Adipocyte (in vitro differentiated cells): ENCODE results near the gene SLC9A9.
A peak's percentile ranks its signal among the peaks of the same experiment; 100 is the strongest.
"Not testable (repeated sequence)": the region's sequence is repeated elsewhere in the genome, so short reads cannot be mapped to it uniquely, and the experiment has no call there.

Experiments
- DNase-seq: peaks from one replicate; pipeline ENCODE4 v3.0.0-alpha.2; 2015; ENCODE audit warnings: low read depth
- H3K27me3 ChIP-seq: replicated peaks from 2 replicates; pipeline ENCODE4 v1.7.0; 2013; ENCODE audit warnings: mild to moderate bottlenecking, low read length, moderate library complexity; ENCODE audit not compliant: control insufficient read depth, insufficient read depth
- H3K36me3 ChIP-seq: 2 replicates; pipeline ENCODE4 v1.7.0; 2013; ENCODE audit warnings: low read length, mild to moderate bottlenecking, moderate library complexity; ENCODE audit not compliant: control insufficient read depth, insufficient read depth, severe bottlenecking
- H3K4me1 ChIP-seq: 2 replicates; pipeline ENCODE4 v1.7.0; 2013; ENCODE audit warnings: mild to moderate bottlenecking, low read length, moderate library complexity; ENCODE audit not compliant: control insufficient read depth, insufficient read depth
- H3K4me3 ChIP-seq: 2 replicates; pipeline ENCODE4 v1.7.0; 2013; ENCODE audit warnings: mild to moderate bottlenecking, low read length, moderate library complexity
- H3K9ac ChIP-seq: 2 replicates; pipeline ENCODE4 v1.7.0; 2013; ENCODE audit warnings: mild to moderate bottlenecking, low read length, moderate library complexity
- H3K9me3 ChIP-seq: 2 replicates; pipeline ENCODE4 v1.7.0; 2013; ENCODE audit warnings: mild to moderate bottlenecking, low read length, moderate library complexity; ENCODE audit not compliant: control insufficient read depth

The SLC9A9 gene

DNA sequence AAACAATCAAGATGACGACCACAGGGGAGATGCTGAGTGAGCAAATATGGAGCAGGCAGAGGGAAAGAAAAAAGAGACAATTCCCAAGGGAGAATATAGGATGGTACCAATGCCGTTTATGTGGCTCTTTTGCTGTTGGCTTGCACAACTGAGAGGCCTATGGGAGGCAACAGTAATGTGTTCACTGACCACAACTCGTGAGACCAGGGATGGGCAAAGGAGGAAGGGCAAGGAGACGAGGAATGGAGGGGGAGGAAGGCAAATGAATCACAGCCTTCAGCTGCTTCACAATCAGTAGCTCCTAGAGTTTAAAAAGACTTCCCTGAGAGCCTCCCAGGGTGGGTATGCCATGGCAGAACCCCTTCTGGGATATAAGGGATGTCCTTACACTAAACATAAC is 131.5 kb downstream of the SLC9A9 start:
- Histone ChIP-seq H3K36me3 (no peaks in the 10 kb centered on the region), H3K9ac (no peak overlapping the region), H3K4me1 (no peaks in the 10 kb centered on the region), H3K9me3 (no peaks in the 10 kb centered on the region), H3K27me3 (no peaks in the 10 kb centered on the region), H3K4me3 (no peak overlapping the region)
- peak; percentile 7 for DNase-seq

DNA sequence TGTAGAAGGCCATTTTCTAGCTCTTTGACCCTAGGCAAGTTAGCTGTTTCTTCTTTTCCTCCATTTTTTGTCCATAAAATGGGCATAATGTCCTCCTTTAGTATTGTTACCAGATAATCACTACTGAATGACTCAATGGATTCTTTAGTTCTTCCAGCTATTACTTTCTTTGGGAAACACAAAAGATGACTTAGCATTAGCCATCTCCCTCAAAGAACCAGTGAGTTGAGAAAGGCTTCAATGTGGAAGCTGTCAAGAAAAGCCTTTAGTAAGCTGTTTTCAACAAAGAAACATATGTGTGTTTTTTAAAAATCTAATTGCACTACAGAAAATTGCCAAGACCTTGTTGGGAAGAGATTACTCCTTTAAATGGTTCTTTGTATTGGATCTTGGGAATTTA is 135.7 kb downstream of the SLC9A9 start:
- Histone ChIP-seq H3K4me1 (no peaks in the 10 kb centered on the region), H3K9ac (no peak overlapping the region), H3K9me3 (no peaks in the 10 kb centered on the region), H3K36me3 (no peaks in the 10 kb centered on the region), H3K27me3 (no peaks in the 10 kb centered on the region), H3K4me3 (no peak overlapping the region)
- DNase-seq: no peak

DNA sequence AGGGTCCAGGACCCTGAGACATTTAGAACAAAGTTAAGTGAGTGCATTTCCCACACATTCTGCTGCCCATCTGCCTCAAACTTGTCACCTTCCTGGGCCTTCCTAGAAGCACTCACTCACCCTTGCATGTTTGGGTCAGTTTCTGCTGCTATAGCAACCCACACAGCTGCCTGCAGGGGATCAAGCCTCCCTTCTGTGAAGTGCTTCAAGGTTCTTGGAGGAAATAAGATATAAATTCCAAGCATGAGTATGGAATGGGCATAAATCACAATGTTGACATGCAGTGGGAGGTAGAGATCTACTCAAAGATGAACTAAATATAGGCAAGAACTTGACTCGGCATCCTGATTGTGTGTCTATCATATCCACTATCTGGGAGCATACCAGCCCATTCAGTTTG is 140.4 kb downstream of the SLC9A9 start:
- no peak overlapping the region for H3K4me3 ChIP-seq
- H3K36me3 ChIP-seq: no peaks in the 10 kb centered on the region
- DNase-seq: no peak
- no peaks in the 10 kb centered on the region for H3K9me3 ChIP-seq
- H3K4me1 ChIP-seq: no peaks in the 10 kb centered on the region
- no peaks in the 10 kb centered on the region for H3K27me3 ChIP-seq
- no peak overlapping the region for H3K9ac ChIP-seq

DNA sequence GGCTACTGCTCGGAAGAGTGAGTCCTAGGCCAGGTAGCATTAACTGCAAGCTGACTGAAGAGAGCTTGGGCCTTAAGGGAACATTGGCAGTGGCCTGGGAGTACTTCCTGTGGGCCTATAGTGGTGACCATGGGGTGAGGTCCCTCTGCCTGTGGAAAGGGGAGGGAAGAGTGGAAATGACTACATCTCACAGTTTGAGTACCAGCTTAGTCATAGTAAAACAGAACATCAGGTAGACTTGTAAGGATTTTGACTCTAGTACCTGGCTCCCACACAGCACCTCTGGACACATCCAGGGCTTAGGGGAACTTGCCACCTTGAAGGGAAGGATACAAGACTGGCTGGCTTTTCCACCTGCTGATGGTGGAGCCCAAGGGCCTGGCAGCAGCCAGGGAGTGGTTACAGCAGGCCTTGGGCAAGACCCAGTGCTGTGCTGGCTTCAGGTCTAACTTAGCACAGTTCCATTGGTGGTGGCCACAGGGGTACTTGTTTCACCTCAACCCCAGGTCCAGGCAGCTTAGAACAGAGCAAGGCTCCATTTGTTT is 147.8 kb downstream of the SLC9A9 start:
- Histone ChIP-seq H3K4me3 (no peak overlapping the region), H3K9ac (no peak overlapping the region), H3K27me3 (no peaks in the 10 kb centered on the region), H3K4me1 (no peaks in the 10 kb centered on the region), H3K36me3 (no peaks in the 10 kb centered on the region), H3K9me3 (no peaks in the 10 kb centered on the region)
- DNase-seq: no peak

DNA sequence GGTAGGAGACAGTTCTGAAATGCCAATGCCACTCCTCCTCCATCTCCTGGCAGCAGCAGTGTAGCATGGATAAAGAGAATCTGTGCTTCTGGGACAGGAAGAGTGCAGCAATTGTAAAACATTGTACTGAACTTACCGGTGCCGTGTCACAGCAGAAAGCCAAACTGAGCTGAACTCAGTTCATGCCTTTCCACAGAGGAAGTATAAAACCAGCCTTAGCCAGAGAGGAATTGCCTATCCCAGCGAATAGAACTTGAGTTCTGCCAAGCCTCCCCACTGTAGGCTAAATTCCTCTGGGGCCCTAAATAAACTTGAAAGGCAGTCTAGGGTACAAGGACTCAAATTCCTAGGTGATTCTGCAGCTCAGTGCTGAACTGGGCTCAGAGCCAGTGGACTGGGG is 148.8 kb downstream of the SLC9A9 start:
- Histone ChIP-seq H3K4me3 (no peak overlapping the region), H3K9ac (no peak overlapping the region), H3K9me3 (no peaks in the 10 kb centered on the region), H3K4me1 (no peaks in the 10 kb centered on the region), H3K36me3 (no peaks in the 10 kb centered on the region), H3K27me3 (no peaks in the 10 kb centered on the region)
- no peak for DNase-seq

DNA sequence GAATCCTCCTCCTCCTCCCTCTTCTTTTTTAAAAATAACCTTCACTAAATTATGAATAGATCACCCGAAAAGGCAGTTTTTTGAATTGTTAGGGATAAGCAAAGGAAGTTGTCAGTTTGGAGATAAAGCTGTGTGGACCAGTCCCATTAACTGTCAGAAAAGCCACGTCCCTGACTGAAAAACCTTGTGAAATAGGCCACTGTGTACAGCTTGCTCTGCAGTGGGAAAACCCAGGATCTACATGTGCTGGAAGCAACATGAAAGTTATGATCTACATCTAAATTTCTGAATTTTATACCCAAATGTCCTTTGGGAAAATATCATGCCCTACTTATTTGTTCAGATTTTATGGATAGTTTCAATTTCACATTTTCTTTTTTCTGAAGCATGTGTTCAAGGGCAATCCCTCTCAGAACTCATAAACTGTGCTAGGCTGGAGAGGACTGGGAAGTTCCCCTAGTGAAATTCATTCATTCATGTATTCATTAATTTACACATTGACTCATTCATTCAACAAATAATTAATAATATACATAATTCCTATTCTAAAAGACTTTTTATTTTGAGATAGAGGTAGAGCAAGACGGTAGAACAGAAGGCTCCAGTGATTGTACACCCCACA is 149.5 kb downstream of the SLC9A9 start:
- no peaks in the 10 kb centered on the region for H3K27me3 ChIP-seq
- DNase-seq: no peak
- H3K36me3 ChIP-seq: no peaks in the 10 kb centered on the region
- no peaks in the 10 kb centered on the region for H3K9me3 ChIP-seq
- H3K4me3 ChIP-seq: no peak overlapping the region
- H3K9ac ChIP-seq: no peak overlapping the region
- H3K4me1 ChIP-seq: no peaks in the 10 kb centered on the region

DNA sequence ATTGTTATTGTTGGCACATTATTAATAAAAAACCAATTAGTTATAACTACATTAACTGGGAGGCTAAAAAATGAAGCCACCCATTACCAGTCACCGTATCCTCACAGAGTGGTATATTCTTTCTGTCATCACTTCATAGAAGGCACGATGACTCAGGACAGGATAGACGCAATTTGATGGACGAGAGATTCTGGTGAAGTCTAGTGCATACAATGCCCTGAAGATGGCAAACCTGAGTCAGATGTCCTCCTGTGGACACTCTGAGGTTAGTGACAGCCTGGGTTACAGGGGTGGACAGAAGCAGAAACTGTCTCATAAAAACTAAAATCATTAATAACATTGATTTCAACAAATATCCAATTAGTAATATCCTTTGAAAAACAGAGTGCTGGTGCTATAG is 150.3 kb downstream of the SLC9A9 start:
- Histone ChIP-seq H3K36me3 (no peaks in the 10 kb centered on the region), H3K4me1 (no peaks in the 10 kb centered on the region), H3K27me3 (no peaks in the 10 kb centered on the region), H3K9me3 (no peaks in the 10 kb centered on the region), H3K9ac (no peak overlapping the region), H3K4me3 (no peak overlapping the region)
- DNase-seq: no peak

DNA sequence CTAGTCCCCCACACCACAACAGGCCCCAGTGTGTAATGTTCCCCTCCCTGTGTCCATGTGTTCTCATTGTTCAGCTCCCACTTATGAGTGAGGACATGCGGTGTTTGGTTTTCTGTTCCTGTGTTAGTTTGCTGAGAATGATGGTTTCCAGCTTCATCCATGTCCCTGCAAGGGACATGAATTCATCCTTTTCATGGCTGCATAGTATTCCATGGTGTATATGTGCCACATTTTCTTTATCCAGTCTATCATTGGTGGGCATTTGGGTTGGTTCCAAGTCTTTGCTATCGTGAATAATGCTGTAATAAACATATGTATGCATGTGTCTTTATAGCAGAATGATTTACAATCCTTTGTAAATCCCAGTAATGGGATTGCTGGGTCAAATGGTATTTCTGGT is 152.9 kb downstream of the SLC9A9 start:
- not testable (repeated sequence) for DNase-seq

DNA sequence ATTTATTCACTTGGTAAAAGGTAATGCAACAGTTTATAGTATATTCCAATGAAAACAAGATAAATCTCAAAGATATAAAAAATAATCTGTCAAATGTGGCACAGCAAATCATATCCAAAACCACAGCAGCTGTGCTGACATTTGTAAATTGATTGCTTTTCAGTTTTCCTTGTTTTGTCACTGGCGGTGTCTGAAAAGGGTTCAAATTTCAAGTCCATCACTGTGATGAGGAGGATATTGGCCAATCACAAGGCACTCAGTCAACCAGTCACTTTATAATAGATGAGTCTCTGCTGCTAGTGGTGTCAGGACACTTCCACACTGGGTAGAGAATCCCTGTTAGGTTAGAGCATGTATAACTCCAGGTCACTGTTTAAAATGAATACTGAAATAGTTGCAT is 154.8 kb downstream of the SLC9A9 start:
- DNase-seq: no peak
- H3K4me3 ChIP-seq: no peak overlapping the region
- H3K36me3 ChIP-seq: no peaks in the 10 kb centered on the region
- no peaks in the 10 kb centered on the region for H3K27me3 ChIP-seq
- no peaks in the 10 kb centered on the region for H3K9me3 ChIP-seq
- H3K9ac ChIP-seq: no peak overlapping the region
- no peaks in the 10 kb centered on the region for H3K4me1 ChIP-seq

More for the DNA sequence above, 152.9 kb downstream of the SLC9A9 start:
- H3K9me3 ChIP-seq, H3K9ac ChIP-seq, H3K4me3 ChIP-seq, H3K4me1 ChIP-seq, H3K36me3 ChIP-seq, H3K27me3 ChIP-seq: not testable (repeated sequence)

DNA sequence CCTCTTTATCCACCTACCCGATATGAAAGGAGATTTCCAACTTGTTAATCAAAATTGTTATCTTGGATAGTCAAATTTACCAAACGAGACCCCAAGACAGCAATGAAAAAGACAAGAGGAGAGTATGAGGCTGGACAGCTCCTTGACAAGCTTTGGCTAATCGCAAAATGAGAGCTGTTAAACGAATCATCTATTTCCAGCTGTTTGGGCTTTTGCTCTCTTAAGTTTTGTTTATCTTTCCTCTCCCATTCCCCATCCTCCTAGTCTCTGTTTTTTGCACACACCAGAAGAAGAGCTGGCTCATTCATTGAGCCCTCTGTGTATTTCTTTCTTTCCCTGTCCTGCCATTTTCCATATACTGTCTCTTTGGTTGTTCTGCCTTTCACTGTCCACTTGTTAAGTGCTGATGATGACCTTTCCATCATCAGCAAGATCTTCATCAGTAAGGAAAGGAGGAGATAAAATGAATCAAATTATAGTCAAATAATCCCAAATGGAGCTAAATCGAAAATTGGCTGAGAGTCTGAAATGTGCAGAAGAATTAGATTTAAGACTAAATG is 161.6 kb downstream of the SLC9A9 start:
- no peak for DNase-seq
- Histone ChIP-seq H3K36me3 (no peaks in the 10 kb centered on the region), H3K9me3 (no peaks in the 10 kb centered on the region), H3K27me3 (no peaks in the 10 kb centered on the region), H3K4me3 (no peak overlapping the region), H3K4me1 (peaks cover 6% of the 10 kb centered on the region), H3K9ac (no peak overlapping the region)

DNA sequence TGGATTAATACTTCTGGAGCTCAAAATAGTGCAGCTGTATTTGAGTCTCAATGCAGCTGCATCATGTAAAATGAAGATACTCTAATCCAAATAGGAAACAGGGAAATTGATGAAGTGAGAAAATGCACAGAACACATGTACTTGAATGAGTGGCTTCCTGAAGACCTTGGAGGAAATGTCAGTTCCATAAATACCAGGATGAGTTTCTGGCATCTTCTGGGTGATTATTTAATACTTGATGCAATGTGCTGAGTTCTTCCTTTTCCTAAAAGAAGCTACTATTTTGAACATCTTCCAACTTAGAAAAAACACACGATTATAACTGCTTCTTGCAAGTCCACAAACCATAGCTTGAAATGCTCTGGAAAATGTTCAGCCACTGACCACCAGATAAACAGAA is 162.8 kb downstream of the SLC9A9 start:
- no peaks in the 10 kb centered on the region for H3K9me3 ChIP-seq
- no peaks in the 10 kb centered on the region for H3K27me3 ChIP-seq
- no peak for DNase-seq

DNA sequence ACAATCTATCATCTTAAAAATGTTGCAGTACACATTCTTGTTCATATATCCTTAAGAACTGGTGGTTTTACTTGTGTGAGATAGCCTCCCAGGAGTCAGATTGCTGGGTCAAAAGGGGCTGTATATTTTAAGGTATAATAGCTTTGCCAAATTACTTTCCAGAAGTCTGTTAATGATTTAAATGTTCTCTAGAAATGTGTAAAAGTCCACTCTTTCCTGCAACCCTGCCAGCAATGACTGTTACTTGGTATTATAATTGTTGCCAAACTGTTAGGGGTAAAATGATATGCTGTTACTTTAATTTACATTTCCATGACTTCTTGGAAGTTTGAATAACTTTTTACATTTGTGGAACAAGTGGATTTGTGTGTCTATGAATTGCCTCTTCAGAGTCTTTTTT is 170.8 kb downstream of the SLC9A9 start:
- H3K36me3 ChIP-seq: no peaks in the 10 kb centered on the region
- no peak overlapping the region for H3K4me3 ChIP-seq
- no peak for DNase-seq
- no peaks in the 10 kb centered on the region for H3K9me3 ChIP-seq
- H3K27me3 ChIP-seq: no peaks in the 10 kb centered on the region
- peaks cover 17% of the 10 kb centered on the region for H3K4me1 ChIP-seq
- H3K9ac ChIP-seq: no peak overlapping the region

More for the DNA sequence above, 162.8 kb downstream of the SLC9A9 start:
- Histone ChIP-seq H3K4me3 (no peak overlapping the region), H3K36me3 (no peaks in the 10 kb centered on the region), H3K4me1 (peaks cover 6% of the 10 kb centered on the region), H3K9ac (no peak overlapping the region)
